Right lobe of liver (tissue), 6 donors: ENCODE measurements around the gene TMEM8B. TPM values are rescaled to one million over a fixed set of nuclear protein-coding genes. Genes with fewer than 3 reads are reported as not detected.
A peak's percentile ranks its signal among the peaks of the same experiment; 100 is the strongest.

Source experiments
- ATAC-seq, 4 donors: fragments of 200-7000 bp; cut with Tn5 transposase; one replicate each; pipeline ENCODE4 v1.9.1; 2020; ENCODE audit warnings: mild to moderate bottlenecking in 4 of 4, moderate library complexity in 4 of 4
- DNase-seq, 3 donors: peaks; one replicate each; pipeline ENCODE4 v3.0.0-alpha.2; 2020
- H3K27ac ChIP-seq, 3 donors: fragments of 200-600 bp; one replicate each; pipeline ENCODE4 v1.8.0; 2022
- H3K27me3 ChIP-seq, 2 donors: fragments of 200-600 bp; one replicate each; pipeline ENCODE4 v1.8.0; 2022
- H3K36me3 ChIP-seq, 4 donors: fragments of 200-600 bp; sonication (generic) in 1 of 4; one replicate each; pipeline versions ENCODE4 v1.5.1 to v1.8.0; 2017 to 2022; ENCODE audit warnings: control low read depth in 1 of 4
- H3K4me1 ChIP-seq, 4 donors: fragments of 200-600 bp; sonication (generic) in 1 of 4; one replicate each; pipeline versions ENCODE4 v1.5.1 to v1.8.0; 2017 to 2022; ENCODE audit warnings: control low read depth in 1 of 4
- H3K4me3 ChIP-seq, 3 donors: fragments of 200-600 bp; one replicate each; pipeline ENCODE4 v1.8.0; 2022
- H3K9me3 ChIP-seq, 4 donors: fragments of 200-600 bp; sonication (generic) in 1 of 4; one replicate each; pipeline versions ENCODE4 v1.5.1 to v1.8.0; 2017 to 2022; ENCODE audit warnings: control low read depth in 1 of 4
- POLR2A ChIP-seq: fragments of 450-650 bp; IDR thresholded peaks from one replicate; pipeline ENCODE4 v1.6.1; 2017; ENCODE audit warnings: antibody characterized with exemption, mild to moderate bottlenecking
- WGBS: methylation state at CpG from one replicate; pipeline ENCODE4 v1.1.6; 2018; ENCODE audit warnings: low coverage, low lambda C conversion rate; ENCODE audit not compliant: insufficient coverage; ENCODE audit errors: missing lambda C conversion rate; 5-methylcytosine and 5-hydroxymethylcytosine counted together
- intact Hi-C, 2 donors: fragments of 100-400 bp; cut with DNase I; formaldehyde crosslinking; loops; one replicate each; pipeline versions ENCODE4 v1.11.2 to v1.14.1; 2022
- total RNA-seq, 6 experiments: library from RNA; depleted of rRNA in 2 of 6; stranded (reverse); fragments of >200 nt in 2 of 6; fragmentation: NEBNext Ultra II Directional in 3 of 6; extraction: Animal tissue kit (Norgen Biotek cat#: 25700) in 3 of 6; gene quantifications; one replicate each; pipeline versions ENCODE4 v1.1.0 to v1.2.4, GENCODE V29; 2016 to 2023
- TF ChIP-seq, protein P1 (sequence below), 4 donors: fragments of 200-600 bp in 3 of 4; fragments of 450-650 bp in 1 of 4; IDR thresholded peaks; one replicate each; pipeline versions ENCODE4 v1.5.1 to v1.8.0; 2016 to 2022; ENCODE audit warnings: antibody characterized with exemption in 4 of 4, mild to moderate bottlenecking in 2 of 4
- donor health status: DM: no; HTN: yes; CAD: no.
- donor health status: DM: no; HTN: no; CAD: no.
- donor health status: DM: no; HTN: no; CAD: no.
- donor health status: DM: no; HTN: yes; CAD: no.
- donor health status: DM: no; HTN: yes; CAD: no.

TMEM8B gene
- total RNA-seq, 6 experiments from 2014 or later: 1.7 to 4.7 (median 3.5) TPM

DNA sequence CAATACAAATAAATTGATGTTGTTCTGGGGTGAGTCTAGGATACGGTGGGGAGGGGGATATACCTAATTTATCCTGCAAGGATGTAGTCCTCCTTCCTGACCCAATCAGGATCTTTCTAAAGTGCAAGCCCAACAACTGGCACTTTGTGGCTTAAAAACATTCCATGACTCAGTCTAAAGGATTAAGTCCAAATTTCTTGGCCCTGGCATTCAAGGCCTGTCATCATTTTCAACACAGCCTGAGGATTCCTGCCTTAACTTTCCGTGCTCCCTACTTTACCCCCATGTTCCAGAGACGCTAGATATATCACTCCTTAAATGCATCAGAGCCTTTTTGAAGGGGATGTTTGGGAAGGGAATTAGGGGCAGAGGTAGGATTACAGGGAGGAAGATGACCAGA lies 1.5 kb upstream of the TMEM8B start:
- Histone ChIP-seq H3K27ac (no peak overlapping the region), H3K9me3 (no peaks in the 10 kb centered on the region), H3K27me3 (no peaks in the 10 kb centered on the region), H3K4me1 (peaks cover 0 to 19% (median 0%) of the 10 kb centered on the region in 4 donors), H3K4me3 (no peak overlapping the region), H3K36me3 (no peaks in the 10 kb centered on the region)
- TF ChIP-seq POLR2A: no peak
- intact Hi-C loops: loop anchor here in 1 of 2 donors (10.0 kb wide), 1 partner anchor 57 kb away; no protein-coding TSS in a partner anchor
- ATAC-seq (no peak), DNase-seq (no peak)
- 85% methylated on average over 3 of the region's 3 CpGs for WGBS

- H3K9me3 ChIP-seq: no peaks in the 10 kb centered on the region
- TF ChIP-seq POLR2A: no peak
- TF ChIP-seq, protein P1, sequence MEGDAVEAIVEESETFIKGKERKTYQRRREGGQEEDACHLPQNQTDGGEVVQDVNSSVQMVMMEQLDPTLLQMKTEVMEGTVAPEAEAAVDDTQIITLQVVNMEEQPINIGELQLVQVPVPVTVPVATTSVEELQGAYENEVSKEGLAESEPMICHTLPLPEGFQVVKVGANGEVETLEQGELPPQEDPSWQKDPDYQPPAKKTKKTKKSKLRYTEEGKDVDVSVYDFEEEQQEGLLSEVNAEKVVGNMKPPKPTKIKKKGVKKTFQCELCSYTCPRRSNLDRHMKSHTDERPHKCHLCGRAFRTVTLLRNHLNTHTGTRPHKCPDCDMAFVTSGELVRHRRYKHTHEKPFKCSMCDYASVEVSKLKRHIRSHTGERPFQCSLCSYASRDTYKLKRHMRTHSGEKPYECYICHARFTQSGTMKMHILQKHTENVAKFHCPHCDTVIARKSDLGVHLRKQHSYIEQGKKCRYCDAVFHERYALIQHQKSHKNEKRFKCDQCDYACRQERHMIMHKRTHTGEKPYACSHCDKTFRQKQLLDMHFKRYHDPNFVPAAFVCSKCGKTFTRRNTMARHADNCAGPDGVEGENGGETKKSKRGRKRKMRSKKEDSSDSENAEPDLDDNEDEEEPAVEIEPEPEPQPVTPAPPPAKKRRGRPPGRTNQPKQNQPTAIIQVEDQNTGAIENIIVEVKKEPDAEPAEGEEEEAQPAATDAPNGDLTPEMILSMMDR (IDR thresholded peaks at IDR 0.05): no peak
- H3K4me3 ChIP-seq: peak within 1 kb of the TSS; percentile 62 to 88 (median 75)
- no peaks in the 10 kb centered on the region for H3K27me3 ChIP-seq
- peaks cover 0 to 22% (median 0%) of the 10 kb centered on the region in 4 donors for H3K4me1 ChIP-seq
- WGBS: 2% methylated on average over 20 of the region's 21 CpGs
- ATAC-seq: peak in 2 of 4 donors; percentile 2 to 4
- peak within 1 kb of the TSS; percentile 81 to 87 (median 82) for H3K27ac ChIP-seq
- intact Hi-C loops: loop anchor here in 1 of 2 donors (10.0 kb wide), 1 partner anchor 56 kb away; no protein-coding TSS in a partner anchor
- peak in 1 of 3 donors; percentile 38 for DNase-seq
- no peaks in the 10 kb centered on the region for H3K36me3 ChIP-seq
Measured at GRCh38 chr9:35828716-35829083, 328 bp upstream of the TMEM8B start, which contains the start of gene FAM221B. FAM221B (minus strand) TSS chr9:35828732; CDS start chr9:35826161, 2,571 bp downstream.

GRCh38 chr9:35829764-35830096 lies 702 bp downstream of the TMEM8B start:
- intact Hi-C loops: loop anchor here in 1 of 2 donors (10.0 kb wide), 1 partner anchor 55 kb away; no protein-coding TSS in a partner anchor
- 45% methylated on average over 2 of the region's 2 CpGs for WGBS
- no peak for DNase-seq
- ATAC-seq: no peak
- Histone ChIP-seq H3K4me1 (peaks cover 0 to 30% (median 5%) of the 10 kb centered on the region in 4 donors), H3K4me3 (peak overlapping the region; percentile 62 to 88 (median 75)), H3K36me3 (no peaks in the 10 kb centered on the region), H3K27ac (peak overlapping the region in 1 of 3 donors; percentile 87), H3K27me3 (no peaks in the 10 kb centered on the region), H3K9me3 (no peaks in the 10 kb centered on the region)
- TF ChIP-seq, protein P1 (IDR thresholded peaks at IDR 0.05): no peak

GRCh38 chr9:35831040-35831439 lies 2.0 kb downstream of the TMEM8B start:
- Histone ChIP-seq H3K4me3 (no peak overlapping the region), H3K9me3 (no peaks in the 10 kb centered on the region), H3K27ac (no peak overlapping the region), H3K27me3 (no peaks in the 10 kb centered on the region), H3K36me3 (no peaks in the 10 kb centered on the region), H3K4me1 (peaks cover 0 to 42% (median 14%) of the 10 kb centered on the region in 4 donors)
- intact Hi-C loops: no loop called here
- WGBS: 86% methylated on average over 2 of the region's 4 CpGs
- TF ChIP-seq POLR2A: no peak
- TF ChIP-seq, protein P1 (IDR thresholded peaks at IDR 0.05): no peak
- ATAC-seq: no peak
- DNase-seq: no peak

DNA sequence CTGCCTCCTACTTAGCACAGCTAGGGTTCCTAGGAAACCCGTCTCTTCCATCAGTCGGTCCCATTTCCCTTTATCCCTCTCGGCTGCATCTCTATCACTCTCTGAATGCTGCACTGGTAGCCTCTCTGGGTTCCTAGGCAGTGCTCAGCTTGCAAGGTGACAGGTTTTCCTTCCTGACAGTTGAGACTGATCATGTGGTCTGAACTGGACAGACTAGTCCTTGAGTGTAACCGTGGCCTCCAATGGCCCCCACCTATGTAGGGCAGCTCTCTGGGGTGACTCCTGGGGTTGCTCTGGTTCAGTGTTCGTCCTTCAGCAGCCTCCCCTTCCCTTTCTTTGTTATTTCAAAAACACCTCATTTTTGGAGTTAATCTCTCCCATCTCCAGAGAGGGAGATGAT lies 3.8 kb downstream of the TMEM8B start:
- 85% methylated on average over 5 of the region's 5 CpGs for whole genome bisulfite sequencing
- DNase-seq (peak in 1 of 3 donors; percentile 12), ATAC-seq (no peak)
- intact Hi-C loops: no loop called here
- TF ChIP-seq, protein P1 (IDR thresholded peaks at IDR 0.05): no peak
- Histone ChIP-seq H3K4me3 (no peak overlapping the region), H3K9me3 (no peaks in the 10 kb centered on the region), H3K4me1 (peaks cover 0 to 41% (median 15%) of the 10 kb centered on the region in 4 donors), H3K36me3 (no peaks in the 10 kb centered on the region), H3K27ac (no peak overlapping the region), H3K27me3 (no peaks in the 10 kb centered on the region)
